ENCODE results near the gene DERA.

The DERA gene

DNA sequence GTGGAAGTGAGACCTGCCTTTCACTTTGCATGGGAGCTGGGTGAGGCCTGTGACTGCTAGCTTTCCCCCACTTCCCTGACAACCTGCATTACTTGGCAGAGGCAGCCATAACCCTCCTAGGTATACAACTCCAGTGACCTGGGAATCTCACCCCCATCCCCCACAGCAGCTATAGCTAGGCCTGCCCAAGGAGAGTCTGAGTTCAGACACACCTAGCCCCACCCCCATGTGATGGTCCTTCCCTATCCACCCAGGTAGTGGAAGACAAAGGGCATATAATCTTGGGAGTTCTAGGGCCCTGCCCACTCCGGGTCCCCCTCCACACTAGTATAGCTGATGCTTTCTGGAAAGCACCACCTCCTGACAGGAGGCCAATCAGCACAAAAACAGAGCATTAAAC, 35.3 kb upstream of the DERA start:
- TF ChIP-seq, protein P1, sequence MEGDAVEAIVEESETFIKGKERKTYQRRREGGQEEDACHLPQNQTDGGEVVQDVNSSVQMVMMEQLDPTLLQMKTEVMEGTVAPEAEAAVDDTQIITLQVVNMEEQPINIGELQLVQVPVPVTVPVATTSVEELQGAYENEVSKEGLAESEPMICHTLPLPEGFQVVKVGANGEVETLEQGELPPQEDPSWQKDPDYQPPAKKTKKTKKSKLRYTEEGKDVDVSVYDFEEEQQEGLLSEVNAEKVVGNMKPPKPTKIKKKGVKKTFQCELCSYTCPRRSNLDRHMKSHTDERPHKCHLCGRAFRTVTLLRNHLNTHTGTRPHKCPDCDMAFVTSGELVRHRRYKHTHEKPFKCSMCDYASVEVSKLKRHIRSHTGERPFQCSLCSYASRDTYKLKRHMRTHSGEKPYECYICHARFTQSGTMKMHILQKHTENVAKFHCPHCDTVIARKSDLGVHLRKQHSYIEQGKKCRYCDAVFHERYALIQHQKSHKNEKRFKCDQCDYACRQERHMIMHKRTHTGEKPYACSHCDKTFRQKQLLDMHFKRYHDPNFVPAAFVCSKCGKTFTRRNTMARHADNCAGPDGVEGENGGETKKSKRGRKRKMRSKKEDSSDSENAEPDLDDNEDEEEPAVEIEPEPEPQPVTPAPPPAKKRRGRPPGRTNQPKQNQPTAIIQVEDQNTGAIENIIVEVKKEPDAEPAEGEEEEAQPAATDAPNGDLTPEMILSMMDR (IDR thresholded peaks at IDR 0.05), result no peak

DNA sequence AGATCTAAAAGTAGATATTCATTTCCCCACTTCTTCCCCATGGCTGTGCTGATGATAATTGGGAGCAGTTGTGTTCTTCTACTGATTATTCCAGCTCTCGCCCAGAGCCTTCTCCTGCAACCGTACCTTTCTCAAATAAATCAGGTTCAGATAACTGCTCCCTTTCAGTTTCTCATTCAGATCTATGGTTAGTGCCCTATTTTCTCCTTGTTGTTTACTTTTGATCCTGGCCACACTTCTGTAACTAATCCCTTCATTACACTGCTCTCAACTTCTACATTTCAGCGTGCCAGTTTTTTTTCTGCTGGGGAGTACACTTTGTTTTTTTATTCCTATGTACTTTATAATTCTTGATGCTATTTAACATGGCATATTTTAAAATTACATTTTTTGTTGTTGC, 31.7 kb upstream of the DERA start:
- TF ChIP-seq, protein P1 (IDR thresholded peaks at IDR 0.05), result no peak

DNA sequence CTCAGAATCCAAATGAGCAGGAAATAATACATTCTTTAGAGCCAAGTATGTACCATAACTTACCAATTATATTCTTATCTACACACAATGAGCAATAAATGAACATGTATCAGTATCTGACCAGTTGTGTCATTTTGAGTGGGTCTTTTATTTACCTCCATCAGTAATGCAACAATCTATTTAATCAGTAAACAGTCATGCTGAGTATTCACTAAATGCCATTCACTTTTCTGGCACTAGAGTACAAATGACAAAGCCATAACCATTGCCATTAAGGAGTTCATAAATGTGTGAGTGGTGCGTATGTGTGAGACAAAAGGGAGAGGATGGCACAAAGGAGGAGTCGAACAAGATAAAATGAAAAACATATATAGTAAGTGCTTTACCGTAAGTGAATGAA, 30.4 kb upstream of the DERA start:
- TF ChIP-seq, protein P1 (IDR thresholded peaks at IDR 0.05), result no peak

DNA sequence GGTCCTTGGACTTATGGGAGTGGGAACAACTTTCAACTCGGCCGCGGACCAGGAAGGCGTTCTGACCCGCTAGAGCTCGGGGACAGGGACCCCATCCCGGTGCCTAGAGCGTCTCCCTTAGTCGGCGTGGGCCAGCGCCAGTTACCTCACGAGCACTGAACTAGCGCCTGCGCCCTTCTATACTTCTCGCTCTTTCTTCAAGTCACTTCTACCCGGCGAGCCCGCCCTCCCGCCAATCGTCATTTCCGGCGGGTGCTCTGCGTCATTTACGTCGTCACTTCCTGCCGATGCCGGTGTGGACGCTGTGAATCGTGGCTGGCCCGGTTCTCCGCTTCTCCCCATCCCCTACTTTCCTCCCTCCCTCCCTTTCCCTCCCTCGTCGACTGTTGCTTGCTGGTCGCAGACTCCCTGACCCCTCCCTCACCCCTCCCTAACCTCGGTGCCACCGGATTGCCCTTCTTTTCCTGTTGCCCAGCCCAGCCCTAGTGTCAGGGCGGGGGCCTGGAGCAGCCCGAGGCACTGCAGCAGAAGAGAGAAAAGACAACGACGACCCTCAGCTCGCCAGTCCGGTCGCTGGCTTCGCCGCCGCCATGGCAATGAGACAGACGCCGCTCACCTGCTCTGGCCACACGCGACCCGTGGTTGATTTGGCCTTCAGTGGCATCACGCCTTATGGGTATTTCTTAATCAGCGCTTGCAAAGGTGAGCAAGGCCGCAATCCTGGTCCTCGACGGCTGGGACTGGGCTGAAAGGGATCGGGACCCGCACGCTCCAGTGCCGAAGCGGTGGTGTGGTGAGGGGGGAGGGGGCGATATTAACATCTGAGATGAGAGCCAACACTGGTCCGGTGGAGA, 28.8 kb upstream of the DERA start, which contains the start of gene STRAP:
STRAP (plus strand) TSS at position 270 of the 854 bp plus-strand sequence; CDS start at position 591, 321 bp downstream.
- TF ChIP-seq, protein P1 (IDR thresholded peaks at IDR 0.05), result no peak

DNA sequence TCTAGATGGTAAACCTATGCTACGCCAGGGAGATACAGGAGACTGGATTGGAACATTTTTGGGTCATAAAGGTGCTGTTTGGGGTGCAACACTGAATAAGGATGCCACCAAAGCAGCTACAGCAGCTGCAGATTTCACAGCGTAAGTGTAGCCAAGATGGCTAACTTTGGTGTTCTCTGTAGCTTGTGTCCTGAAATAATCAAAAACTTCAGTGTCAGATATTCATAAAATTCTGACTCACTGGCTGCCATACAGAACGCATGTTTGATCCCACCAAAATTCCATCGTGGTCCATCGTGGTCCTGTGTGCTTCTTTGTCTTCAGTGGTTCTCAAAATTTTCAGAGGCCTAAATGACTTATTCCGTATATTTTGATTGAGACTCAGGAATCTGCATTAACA, 27.6 kb upstream of the DERA start:
- TF ChIP-seq, protein P1 (IDR thresholded peaks at IDR 0.05), result no peak

DNA sequence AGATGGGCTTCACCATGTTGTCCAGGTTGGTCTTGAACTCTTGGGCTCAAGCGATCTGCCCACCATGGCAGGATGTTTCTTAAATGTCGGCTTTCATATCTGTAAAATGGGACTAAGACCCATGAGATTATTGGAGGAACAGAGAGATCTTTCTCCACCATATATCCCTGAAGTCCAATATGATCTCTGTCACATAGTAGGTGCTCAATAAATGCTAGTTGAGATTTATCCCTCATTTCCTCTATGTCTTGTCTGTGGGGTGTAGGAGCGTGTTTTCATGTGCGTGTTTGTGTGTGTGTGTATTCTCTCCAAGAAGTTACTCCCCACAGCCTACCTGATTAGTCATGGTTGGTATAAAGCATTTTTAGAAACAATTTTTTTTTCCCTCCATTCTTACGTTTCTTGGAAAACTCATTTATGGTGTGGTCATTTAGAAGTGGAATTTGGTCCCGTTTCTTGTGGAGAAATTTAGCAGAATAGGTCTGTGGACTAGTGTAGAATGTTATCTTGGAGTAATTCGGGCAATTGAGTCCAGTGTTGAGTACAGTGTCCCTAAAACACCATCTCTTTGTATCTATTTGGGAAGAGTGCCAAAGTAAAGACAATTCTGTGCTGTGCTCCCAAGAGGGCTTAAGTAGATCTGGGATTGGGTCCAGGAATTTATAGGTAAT, 24.6 kb upstream of the DERA start:
- TF ChIP-seq, protein P1 (IDR thresholded peaks at IDR 0.05), result no peak

DNA sequence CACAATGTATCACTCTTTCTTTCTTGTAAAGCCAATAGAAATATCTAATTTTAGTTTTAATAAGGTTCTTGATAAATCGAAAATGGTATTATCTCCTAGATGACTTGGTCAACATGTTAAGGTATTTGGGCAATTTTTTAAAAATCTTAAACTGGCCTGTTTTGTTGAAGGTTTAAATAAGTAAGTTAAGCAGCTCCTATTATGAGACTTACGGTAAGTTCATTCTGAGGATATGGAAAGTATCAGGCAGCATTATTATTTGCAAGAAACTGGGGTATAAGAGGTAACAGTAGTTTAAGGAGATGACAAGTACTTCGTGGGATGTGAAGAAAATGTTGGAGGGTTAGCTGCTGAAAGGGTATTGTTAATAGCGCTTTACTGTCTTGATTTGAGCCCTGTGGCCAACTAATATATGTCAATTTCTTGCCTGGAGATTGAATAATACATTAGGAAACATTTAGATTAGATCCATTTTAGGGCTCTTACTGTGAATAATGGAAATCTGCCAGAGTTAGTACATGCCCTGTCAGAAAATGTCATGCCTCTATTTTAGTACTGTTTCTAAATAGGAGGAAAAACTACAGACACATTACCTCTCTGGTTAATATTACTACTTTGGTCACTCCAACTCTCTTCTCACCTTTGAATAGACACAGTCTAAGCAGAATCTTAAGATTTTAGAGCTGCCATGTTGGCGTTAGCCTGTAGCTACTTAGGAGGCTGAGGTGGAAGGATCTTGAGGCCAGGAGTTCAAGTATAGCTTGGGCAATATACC, 23.9 kb upstream of the DERA start:
- TF ChIP-seq, protein P1 (IDR thresholded peaks at IDR 0.05), result no peak
